Skin of body (tissue), 2 donors: ENCODE results near the gene SNX19. TPM values are rescaled to one million over a fixed set of nuclear protein-coding genes. Genes with fewer than 3 reads are reported as not detected.

Experiments used
- DNase-seq: peaks from one replicate; lab custom pipeline; 2025; lab: John Stamatoyannopoulos, UW
- total RNA-seq: library from RNA; depleted of rRNA; stranded (reverse); fragments of >200 nt; gene quantifications from one replicate; pipeline ENCODE4 v1.2.3, GENCODE V29; 2014

The SNX19 gene
- total RNA-seq, 1 donor from 2014 or later: 32.2 TPM

DNA sequence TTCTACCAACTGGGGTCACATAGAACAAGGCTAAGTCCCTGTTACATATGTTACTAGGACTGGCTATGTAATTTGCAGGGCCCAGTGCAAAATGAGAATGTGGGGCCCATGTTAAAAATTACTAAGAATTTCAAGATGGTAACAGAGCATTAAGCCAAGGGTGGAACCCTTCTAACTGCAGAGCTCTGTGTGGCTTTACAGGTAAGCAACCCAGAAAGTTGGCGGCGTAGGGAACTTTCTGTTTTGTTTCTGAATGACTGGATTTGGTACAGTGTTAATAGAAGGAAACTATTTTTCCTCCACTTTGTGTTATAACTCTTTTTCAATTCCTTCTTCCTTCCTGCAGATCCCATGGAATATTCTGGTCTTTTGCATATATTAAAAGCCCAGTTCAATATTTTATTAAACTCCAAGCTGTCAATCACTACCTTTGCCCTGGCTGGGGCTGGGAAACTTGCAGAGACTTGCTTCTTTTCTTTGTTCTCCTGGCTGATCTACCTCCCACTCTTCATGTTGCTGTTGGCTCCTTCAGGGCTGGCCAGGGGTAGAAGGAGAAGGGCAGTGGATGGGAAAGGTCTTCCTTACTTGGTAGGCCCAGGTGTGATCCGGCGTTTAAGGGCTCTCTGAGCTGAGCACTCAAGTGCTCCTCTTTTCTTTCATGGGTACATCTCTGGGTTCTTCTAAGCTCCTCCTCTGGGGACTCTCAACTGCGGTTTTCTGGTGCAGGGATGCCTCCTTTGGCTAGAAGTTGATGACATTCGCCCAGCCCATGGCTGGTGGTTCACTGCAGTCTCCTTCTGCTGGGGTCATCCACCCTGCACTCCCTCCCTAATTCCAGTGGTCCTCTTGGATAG lies 67.7 kb downstream of the SNX19 start:
- no peak for DNase-seq

DNA sequence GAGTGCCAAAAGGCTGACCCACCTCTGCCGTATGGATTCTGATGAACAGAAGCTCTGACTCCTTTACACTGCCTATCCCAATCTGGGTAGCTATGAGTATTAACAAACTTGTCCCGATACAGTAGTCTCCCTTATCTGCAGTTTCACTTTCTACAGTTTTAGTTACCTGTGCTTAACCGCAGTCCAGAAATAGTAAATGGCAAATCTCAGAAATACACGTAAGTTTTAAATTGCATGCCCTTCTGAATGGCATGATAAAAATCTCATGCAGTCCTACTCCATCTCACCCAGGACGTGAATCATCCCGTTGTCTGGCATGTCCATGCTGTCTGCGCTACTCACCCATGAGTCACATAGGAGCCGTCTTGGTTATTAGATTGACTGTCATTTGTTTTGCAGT lies 68.8 kb downstream of the SNX19 start:
- no peak for DNase-seq

DNA sequence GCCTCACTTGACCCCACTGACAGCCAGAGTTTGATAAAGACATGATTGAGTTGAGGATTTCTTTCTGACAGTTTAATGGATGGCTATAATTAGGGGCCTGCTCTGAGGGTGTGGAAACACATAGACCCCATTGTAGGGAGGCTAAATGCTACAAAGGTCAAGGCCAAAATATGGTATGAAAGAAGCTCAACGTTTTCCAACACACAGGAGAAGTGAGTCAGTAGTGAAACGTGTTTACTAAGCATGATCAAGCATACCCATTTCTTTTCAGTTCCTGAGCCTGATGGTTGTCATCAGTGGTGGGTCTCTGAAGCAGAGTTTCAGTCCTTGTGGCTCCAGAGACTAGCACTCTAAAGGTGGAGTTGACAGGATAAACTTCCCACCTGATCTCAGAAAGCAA lies 69.7 kb downstream of the SNX19 start:
- no peak for DNase-seq

DNA sequence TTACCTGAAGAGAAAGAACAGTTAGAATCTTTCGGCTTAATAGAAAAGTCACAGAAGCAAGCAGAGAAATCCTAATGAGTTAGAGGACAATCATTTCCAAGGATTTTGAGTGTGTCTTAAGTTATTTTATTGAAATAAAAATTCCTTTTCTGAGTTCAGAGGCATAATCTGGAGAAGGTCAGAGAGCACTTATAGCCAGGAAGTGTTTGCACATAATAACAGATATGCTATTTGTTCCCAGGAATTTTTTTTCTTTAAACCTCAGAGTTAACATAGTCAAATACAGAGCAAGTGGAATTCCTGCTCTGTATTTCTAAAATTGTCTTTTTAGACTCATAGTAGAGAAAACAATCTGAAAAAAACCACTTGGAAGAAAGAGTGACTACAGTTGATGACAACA lies 74.3 kb downstream of the SNX19 start:
- DNase-seq: no peak

DNA sequence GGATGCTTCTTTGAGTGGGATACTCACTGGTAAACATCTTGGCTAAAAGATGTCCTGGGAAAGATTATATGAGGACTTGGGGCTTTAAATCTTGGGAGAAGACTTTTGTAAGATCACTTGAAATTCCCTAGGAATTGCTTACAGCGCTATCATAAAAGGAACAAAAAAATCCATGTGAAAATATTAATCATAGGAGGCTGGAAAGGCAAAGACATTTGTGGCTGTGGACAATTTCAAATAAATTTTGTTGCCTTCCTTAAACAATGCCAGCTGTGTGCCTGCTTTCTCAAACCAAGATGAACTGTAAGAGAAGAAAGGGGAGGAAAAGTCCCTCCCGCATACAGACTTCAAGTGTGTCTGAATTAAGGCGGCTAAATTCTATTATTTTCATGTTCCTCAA lies 75.6 kb downstream of the SNX19 start:
- DNase-seq: no peak

DNA sequence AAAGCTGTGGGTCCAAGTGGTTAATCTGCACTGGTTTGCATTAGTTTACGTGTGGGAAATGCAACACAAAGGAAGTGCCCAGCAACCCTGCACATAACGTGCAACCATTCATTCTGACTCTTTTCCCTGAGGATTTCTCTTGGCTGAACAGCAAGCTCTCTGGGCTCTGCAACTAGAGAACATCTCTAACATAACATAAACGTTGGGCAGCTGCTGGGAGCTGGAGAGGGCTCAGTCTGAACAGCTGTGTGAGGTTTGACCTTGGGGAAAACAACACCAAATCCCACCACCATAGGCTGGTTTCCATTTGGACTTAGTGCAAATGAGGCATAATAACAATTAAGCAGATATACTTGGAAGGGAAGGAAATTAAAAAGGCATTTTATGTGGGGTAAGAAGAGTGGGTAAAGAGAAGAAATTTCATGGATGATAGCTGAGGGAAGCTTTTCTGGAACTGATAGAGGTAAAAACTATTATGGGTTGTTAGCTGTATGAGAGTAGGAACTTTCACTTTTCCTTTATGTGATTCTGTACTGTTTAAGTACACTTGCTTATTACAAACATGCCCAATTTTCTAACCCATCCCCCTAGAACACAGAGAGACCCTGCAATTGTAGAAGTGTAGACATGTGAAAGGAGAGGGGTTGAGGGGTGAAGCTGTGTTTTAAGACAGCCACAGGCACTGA lies 76.2 kb downstream of the SNX19 start:
- DNase-seq: peak; percentile 41

DNA sequence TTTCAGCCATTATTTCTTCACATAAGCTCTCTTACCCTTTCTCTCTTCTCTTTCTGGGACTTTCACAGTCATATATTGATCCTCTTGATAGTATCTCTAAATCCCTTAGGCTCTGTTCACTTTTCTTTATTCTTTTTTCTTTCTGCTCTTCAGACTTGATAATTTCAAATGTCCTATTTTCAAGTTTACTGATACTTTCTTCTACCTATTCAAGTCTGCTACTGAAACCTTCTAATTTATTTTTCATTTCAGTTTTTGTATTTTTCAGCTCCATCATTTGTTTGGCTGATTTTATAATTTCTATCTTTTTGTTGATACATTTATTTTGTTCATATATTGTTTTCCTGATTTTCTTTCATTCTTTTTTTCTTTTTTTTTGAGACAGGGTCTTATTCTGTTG lies 79.1 kb downstream of the SNX19 start:
- no peak for DNase-seq

DNA sequence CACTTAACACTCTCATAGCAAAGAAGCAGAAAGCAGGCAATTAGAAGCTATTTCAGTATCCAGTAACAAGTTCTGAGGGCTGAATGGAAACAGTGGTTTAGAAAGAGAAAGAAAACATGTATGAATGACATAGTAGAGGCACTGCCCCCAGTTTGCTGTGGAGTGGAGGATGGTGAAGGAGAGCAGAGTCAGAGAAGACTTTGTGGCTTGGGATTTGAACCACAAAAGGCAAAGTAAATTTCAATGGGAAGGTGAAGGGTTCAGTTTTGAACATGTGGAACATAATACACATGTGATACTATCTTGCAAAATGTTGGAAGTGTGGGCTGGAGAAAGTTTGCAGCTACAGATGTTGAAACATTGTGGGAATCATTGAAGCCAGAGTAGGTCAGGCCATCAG lies 81.4 kb downstream of the SNX19 start:
- no peak for DNase-seq

DNA sequence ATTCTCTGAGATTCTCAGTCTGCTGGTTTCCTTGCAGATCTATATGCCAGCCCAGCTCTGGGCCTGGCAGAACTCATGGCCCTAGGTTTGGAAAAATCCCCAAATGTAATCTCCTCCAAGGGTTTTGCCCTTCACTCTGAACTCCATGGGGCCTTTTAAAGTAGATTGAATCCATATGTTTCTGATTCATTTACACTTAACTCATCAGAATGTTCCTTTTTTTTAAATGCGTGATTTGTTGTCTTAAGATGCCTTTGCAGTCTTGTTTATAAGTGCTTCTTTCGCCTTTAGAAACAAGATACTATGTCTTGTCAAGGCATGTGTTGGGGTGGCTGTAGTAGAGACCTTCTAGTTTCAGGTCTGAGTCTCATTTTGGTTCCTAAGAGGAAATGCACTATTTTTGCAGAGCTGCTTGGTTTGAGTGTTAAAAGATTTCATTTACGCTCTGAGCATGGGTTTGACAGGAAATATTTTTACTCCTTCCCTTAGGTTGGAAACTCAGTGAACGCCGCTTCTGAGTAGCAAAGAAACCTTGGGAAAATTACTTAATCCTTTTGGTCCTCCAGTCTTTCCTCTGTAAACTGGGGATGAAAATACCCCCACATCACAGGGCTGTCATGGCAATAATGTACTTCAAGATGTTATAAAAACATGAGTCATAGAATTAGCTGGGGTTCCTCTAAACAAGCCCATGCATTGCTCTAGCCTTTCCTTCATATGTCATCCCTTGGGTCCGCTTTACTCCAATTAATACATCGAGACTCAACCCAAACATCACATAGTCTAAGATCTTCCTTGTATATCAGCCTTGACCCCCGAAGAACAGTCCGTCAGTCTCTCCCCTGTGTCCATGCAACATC lies 83.5 kb downstream of the SNX19 start:
- DNase-seq: no peak

DNA sequence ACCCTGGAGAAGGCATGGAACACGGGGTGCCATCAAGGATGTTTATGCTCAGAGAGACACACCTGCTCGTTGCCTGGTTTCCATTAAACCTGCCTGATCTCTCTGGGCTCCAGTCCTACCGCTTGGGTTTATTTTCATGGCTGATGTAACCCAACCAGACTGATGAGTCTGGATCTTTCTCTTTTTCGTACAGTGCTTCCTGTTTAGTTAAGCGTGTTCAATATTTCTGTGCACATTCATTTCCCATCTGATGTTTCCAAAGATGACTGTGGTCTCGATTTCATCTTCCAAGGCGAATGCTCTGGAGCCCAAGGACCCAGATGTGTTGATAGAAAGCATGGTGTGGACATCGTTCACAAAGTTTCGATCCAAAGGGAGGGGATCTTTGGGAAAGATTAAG lies 84.3 kb downstream of the SNX19 start:
- DNase-seq: peak; percentile 39

DNA sequence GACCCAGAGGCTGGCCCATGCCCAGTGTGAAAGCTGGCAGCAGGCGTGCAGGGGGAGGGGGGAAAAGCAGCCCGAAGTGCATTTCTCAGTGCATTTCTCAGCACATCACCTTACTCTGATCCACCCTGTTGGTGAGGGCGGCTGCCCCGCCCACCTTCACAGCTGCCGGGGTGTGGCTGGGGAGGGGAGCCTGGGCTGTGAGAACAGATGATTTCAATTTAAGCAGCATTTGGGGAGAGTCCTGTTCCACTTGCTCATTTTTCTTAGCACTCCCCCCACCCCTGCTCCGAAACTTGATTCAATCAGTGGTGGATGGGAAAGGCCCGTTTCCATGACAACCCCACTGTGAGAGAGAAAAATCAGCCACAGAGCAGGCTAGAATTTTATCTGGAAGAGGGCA lies 84.8 kb downstream of the SNX19 start:
- DNase-seq: peak; percentile 76

DNA sequence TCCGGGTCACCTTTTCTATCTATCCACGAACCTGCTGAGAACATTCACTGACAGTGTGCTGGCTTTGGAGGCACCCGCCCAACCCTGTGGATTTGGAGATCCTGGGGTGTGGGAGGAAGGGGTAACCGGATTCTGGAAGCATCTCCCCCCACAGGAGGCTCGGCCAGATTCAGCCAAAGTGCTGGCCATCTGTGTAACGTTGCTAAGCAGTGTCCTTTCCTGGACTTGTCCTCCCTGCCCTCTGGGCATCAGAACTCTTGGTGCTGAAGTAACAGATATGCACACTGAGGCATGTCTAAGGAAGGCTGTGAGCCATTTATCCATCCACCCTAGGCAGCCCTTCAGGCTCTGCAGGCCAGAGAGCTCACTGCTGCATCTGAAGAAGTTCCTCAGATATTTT lies 85.7 kb downstream of the SNX19 start:
- DNase-seq: peak; percentile 61

DNA sequence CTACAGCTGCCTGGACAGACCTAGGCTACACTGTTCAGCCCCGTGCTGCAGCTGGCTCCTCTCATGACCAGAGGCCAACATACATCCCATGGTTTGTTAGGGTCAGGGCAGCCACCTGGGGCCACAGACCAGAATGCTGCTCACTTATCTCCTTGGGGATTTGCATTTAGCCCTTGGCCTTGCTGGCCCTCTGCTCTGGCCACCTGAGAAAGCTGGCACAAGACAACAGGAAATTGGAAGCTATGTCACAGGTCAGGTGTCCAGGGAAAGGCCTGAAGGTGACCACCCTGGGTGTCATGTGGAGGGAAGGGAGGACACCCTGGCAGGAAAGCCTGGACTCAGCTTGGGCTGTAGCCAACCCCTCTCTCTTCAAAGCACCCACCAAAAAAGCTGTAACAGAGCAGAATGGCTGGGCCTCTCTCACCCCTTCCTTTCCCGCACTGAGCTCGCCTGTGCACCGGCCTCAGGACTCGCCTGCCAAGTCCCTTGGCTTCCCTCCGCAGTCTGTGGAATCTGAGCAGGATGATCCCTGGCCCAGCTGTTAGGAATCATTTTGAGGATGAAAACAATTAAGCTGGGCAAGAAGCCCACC lies 86.3 kb downstream of the SNX19 start:
- DNase-seq: peak; percentile 75

DNA sequence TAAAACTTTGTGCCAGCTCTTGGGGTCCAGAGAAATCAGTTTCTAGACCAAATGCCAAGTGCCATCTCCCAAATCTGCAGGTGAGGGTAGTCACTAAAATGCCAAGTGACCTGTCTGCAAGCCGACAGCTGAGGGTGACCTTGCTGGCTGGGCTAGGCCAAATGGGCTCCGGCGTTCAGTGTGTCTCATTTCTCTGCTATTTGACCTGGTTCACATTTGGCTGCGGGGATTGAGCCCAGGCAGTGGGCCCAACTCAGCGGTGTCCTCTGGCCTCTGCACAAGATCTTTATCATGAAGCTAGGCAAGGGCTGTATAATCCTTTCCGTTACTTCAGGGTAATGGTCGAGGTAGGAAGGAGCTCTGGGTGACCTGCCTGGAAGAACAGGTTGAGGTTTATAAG lies 87.5 kb downstream of the SNX19 start:
- DNase-seq: no peak

DNA sequence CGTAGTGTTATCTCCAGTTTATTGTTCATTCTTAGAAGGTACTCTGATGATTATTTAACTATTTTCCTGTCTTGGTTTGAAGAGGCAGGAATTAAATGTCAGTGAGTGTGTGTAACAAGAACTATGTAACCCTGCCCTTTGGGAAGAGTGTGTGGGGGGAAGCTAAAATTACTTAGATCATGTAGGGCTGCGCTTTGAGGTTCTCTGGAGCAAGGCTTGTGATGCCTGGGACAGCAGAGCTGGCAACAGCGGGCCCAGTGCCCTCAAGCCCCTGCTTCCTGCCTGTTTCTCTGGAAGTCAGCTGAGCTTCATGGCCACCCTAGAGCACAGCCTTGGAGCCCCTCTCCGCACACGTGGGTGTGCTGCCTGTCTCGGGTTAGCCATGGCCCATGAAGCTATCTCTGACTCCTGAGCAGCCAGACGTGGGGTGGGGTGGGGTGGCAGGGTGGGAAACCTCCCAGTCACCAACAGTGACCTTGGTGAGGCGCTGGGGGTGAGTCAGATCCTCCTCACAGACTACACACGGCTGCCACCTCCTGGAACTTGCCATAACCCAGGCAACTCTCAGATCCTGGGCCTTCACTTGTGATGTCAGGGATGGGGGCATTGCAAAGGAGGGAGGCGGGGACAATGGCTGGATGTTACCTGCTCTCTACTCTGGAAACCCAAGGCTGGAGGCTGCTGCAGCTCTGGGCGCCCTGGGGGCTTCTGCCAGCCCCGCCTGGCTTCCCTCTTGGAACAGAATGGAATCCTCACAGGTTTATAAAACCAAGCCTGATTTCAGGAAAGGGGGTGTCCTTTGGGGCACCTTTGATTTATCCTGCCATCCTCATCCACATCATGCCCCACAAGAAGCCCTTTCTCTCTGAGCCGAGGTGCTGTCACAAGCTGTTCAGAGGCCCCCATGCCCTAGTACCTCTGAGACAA lies 88.6 kb downstream of the SNX19 start:
- no peak for DNase-seq

DNA sequence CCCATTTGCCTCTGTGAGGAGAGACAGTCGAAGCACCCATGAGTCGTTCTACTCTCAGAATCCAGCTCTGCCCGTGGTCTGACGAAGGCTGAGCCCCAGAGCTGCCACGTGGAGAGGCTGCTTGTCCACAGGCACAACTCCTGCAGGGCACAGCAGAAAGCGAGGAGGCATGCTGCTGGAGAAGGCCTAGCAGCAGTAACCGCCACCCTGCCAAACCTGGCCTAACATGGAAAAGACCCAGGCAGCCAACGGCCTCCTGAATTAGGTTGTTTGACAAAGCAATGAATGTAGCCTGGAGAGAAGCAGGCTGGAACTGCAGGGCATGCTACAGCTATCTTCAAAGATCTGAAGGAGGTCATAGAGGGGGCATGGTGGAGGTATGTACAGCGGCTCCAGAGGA lies 89.7 kb downstream of the SNX19 start:
- DNase-seq: no peak

DNA sequence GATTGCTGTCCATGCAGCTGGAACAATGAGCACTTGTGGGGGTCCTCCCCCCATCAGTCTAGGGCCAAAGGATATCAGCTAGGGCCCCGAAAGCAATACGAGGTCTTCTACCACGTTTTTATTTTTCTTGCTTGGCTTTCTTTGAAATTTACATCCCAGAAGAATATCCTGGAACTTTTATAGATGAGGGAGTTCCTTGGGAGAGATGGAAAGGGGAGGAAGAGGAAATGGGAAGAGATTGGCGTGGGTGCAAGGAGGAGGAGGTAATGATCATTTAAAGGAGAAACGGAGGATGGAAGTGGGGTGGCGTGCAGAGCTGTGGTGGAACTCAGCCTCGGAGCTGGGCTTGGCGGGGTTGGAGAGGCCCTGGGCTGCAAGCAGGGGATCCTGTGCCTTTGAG lies 90.3 kb downstream of the SNX19 start:
- peak; percentile 43 for DNase-seq

DNA sequence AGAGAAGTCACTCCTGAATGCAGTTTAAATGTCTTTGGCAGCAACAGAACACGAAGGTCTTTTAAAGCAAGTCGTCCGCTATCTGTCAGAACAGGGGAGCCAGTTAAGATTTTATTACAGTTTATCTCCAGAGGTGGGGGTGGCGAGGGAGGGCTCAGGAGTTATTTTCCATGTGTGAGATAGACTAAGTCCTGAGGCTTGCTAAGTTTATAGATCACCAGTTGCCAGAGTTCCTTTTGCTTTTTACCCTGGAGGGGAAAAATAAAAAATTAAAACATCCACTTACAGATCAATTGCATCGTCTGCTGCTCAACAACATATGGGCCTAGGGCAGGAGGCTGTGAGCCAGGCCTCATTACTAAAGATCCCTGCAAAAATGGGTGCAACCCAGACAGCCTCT lies 90.7 kb downstream of the SNX19 start:
- DNase-seq: peak; percentile 61
